Measurements from ENCODE around the gene CHST13. TPM values are rescaled to one million over a fixed set of nuclear protein-coding genes. Genes with fewer than 3 reads are reported as not detected.

The CHST13 gene
- total RNA-seq, 1 experiment from 2014 or later: 0.52 TPM

GRCh38 chr3:126578702-126579101 lies 54.7 kb downstream of the CHST13 start:
- Histone ChIP-seq H3K79me2 (ENCODE audit: low read depth) (no peaks in the 10 kb centered on the region), H3K27ac (no peak overlapping the region), H3K4me1 (replicated peaks; ENCODE audit: insufficient read depth) (0 out of 2 replicates have a peak, but pooled peaks cover under 1% of the 10 kb centered on the region), H4K20me1 (ENCODE audit: insufficient read depth) (no peaks in the 10 kb centered on the region), H3K4me3 (no peak overlapping the region), H3K4me2 (no peak overlapping the region), H2AFZ (no peak overlapping the region), H3K27me3 (ENCODE audit: insufficient read depth, low read depth) (peaks cover 37% of the 10 kb centered on the region), H3K36me3 (ENCODE audit: low read depth) (no peaks in the 10 kb centered on the region), H3F3A (ENCODE audit: insufficient read depth, low read depth) (no peaks in the 10 kb centered on the region), H3K9me3 (ENCODE audit: insufficient read depth, low read depth) (no peaks in the 10 kb centered on the region), H3K9me2 (ENCODE audit: insufficient read depth) (no peaks in the 10 kb centered on the region)
- intact Hi-C loops (cut with micrococcal nuclease; ENCODE audit: unreplicated experiment): no loop called here
- CTCF ChIA-PET: no interaction called here
- DNase-seq: no peak
- BruUV-seq (replicated peaks): no TSS peak
- POLR2A ChIA-PET (ENCODE audit: unreplicated experiment): no interaction called here
- TF ChIP-seq CTCF (conservative IDR thresholded peaks at IDR 0.05) (no peak), EZH2 (IDR thresholded peaks at IDR 0.05; ENCODE audit: low read depth) (no peak)

GRCh38 chr3:126580746-126581145 lies 56.8 kb downstream of the CHST13 start:
- Histone ChIP-seq H2AFZ (no peak overlapping the region), H3K4me1 (replicated peaks; ENCODE audit: insufficient read depth) (no peaks in the 10 kb centered on the region), H3K9me2 (ENCODE audit: insufficient read depth) (no peaks in the 10 kb centered on the region), H3K27ac (no peak overlapping the region), H3K36me3 (ENCODE audit: low read depth) (no peaks in the 10 kb centered on the region), H3F3A (ENCODE audit: insufficient read depth, low read depth) (no peaks in the 10 kb centered on the region), H3K4me2 (no peak overlapping the region), H3K79me2 (ENCODE audit: low read depth) (no peaks in the 10 kb centered on the region), H3K27me3 (ENCODE audit: insufficient read depth, low read depth) (peaks cover 38% of the 10 kb centered on the region), H3K4me3 (no peak overlapping the region), H3K9me3 (ENCODE audit: insufficient read depth, low read depth) (no peaks in the 10 kb centered on the region), H4K20me1 (ENCODE audit: insufficient read depth) (no peaks in the 10 kb centered on the region)
- POLR2A ChIA-PET (ENCODE audit: unreplicated experiment): no interaction called here
- no peak for TF ChIP-seq CTCF (conservative IDR thresholded peaks at IDR 0.05)
- intact Hi-C loops (cut with micrococcal nuclease; ENCODE audit: unreplicated experiment): no loop called here
- DNase-seq: no peak
- CTCF ChIA-PET: no interaction called here
- BruUV-seq (replicated peaks): no TSS peak

- Histone ChIP-seq H3F3A (ENCODE audit: insufficient read depth, low read depth) (no peaks in the 10 kb centered on the region), H3K9me3 (ENCODE audit: insufficient read depth, low read depth) (no peaks in the 10 kb centered on the region), H3K4me2 (no peak overlapping the region), H3K4me3 (no peak overlapping the region), H2AFZ (no peak overlapping the region), H4K20me1 (ENCODE audit: insufficient read depth) (no peaks in the 10 kb centered on the region), H3K36me3 (ENCODE audit: low read depth) (no peaks in the 10 kb centered on the region), H3K27me3 (ENCODE audit: insufficient read depth, low read depth) (peaks cover 38% of the 10 kb centered on the region), H3K4me1 (replicated peaks; ENCODE audit: insufficient read depth) (no peaks in the 10 kb centered on the region), H3K79me2 (ENCODE audit: low read depth) (no peaks in the 10 kb centered on the region), H3K27ac (no peak overlapping the region), H3K9me2 (ENCODE audit: insufficient read depth) (no peaks in the 10 kb centered on the region)
- intact Hi-C loops (cut with micrococcal nuclease; ENCODE audit: unreplicated experiment): no loop called here
- POLR2A ChIA-PET (ENCODE audit: unreplicated experiment): no interaction called here
- no TSS peak for BruUV-seq (replicated peaks)
- TF ChIP-seq CTCF (conservative IDR thresholded peaks at IDR 0.05) (no peak), EZH2 (IDR thresholded peaks at IDR 0.05; ENCODE audit: low read depth) (no peak)
- DNase-seq: no peak
- CTCF ChIA-PET: no interaction called here
Observed at GRCh38 chr3:126581569-126581968, 57.6 kb downstream of the CHST13 start.

Measured in PC-9 (cell line).